Ascending aorta (tissue), 2 donors: ENCODE data around the gene CDC16. TPM values are rescaled to one million over a fixed set of nuclear protein-coding genes. Genes with fewer than 3 reads are reported as not detected.

Experiments used
- DNase-seq, 2 donors: peaks; one replicate each; pipeline ENCODE4 v3.0.0-alpha.2; 2019; ENCODE audit warnings: low spot score in 2 of 2
- H3K27ac ChIP-seq, 2 donors: fragments of 200-600 bp; sonication (generic); one replicate each; pipeline ENCODE4 v1.5.1; 2016 to 2017; ENCODE audit warnings: mild to moderate bottlenecking in 1 of 2
- H3K27me3 ChIP-seq: fragments of 200-600 bp; sonication (generic); one replicate; pipeline ENCODE4 v1.5.1; 2017
- H3K36me3 ChIP-seq, 2 donors: fragments of 200-600 bp; sonication (generic); one replicate each; pipeline ENCODE4 v1.5.1; 2016
- H3K4me1 ChIP-seq, 2 donors: fragments of 200-600 bp; sonication (generic); one replicate each; pipeline ENCODE4 v1.5.1; 2016 to 2017; ENCODE audit warnings: mild to moderate bottlenecking in 1 of 2
- H3K4me3 ChIP-seq, 2 donors: fragments of 200-600 bp; sonication (generic); one replicate each; pipeline ENCODE4 v1.5.1; 2016 to 2017; ENCODE audit warnings: mild to moderate bottlenecking in 1 of 2
- H3K9me3 ChIP-seq, 2 donors: fragments of 200-600 bp; sonication (generic); one replicate each; pipeline ENCODE4 v1.5.1; 2016
- intact Hi-C: fragments of 100-400 bp; cut with DNase I; formaldehyde crosslinking; loops from one replicate; pipeline ENCODE4 v1.15.1; 2023
- total RNA-seq: library from RNA; depleted of rRNA; stranded (reverse); fragments of >200 nt; gene quantifications from one replicate; pipeline ENCODE4 v1.1.0, GENCODE V29; 2016
- TF ChIP-seq, protein P1 (sequence below), 3 experiments: fragments of 200-600 bp in 2 of 3; fragments of 450-650 bp in 1 of 3; sonication (generic) in 2 of 3; IDR thresholded peaks; one replicate each; pipeline ENCODE4 v1.5.1; 2016 to 2019; ENCODE audit warnings: antibody characterized with exemption in 3 of 3, mild to moderate bottlenecking in 1 of 3, moderate library complexity in 1 of 3

The CDC16 gene
- total RNA-seq, 1 donor from 2014 or later = 41.1 TPM

DNA sequence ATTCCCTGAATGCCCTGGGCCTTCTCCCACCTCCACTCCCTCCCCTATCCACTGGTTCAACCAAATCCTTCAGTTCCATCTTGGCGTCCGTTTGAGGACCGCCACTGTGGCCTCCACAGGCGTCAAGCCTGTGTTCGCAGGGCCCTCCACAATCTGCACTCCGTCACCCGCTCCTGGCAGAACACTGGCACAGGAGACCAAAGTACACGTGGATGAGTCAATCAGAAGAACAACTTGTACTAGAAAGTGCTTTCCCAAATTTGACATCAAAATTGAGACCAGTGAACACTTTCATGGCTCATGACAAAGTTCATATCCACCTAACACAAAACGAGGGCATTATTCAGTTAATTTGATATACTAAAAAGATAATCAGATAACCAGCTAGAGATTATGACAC lies 6.5 kb upstream of the CDC16 start:
- no peak overlapping the region for H3K4me3 ChIP-seq
- H3K27me3 ChIP-seq = no peaks in the 10 kb centered on the region
- intact Hi-C loops = loop anchor here (5.0 kb wide), 1 partner anchor 411 kb away; no protein-coding TSS in a partner anchor
- TF ChIP-seq, protein P1, sequence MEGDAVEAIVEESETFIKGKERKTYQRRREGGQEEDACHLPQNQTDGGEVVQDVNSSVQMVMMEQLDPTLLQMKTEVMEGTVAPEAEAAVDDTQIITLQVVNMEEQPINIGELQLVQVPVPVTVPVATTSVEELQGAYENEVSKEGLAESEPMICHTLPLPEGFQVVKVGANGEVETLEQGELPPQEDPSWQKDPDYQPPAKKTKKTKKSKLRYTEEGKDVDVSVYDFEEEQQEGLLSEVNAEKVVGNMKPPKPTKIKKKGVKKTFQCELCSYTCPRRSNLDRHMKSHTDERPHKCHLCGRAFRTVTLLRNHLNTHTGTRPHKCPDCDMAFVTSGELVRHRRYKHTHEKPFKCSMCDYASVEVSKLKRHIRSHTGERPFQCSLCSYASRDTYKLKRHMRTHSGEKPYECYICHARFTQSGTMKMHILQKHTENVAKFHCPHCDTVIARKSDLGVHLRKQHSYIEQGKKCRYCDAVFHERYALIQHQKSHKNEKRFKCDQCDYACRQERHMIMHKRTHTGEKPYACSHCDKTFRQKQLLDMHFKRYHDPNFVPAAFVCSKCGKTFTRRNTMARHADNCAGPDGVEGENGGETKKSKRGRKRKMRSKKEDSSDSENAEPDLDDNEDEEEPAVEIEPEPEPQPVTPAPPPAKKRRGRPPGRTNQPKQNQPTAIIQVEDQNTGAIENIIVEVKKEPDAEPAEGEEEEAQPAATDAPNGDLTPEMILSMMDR (IDR thresholded peaks at IDR 0.05) = no peak
- no peaks in the 10 kb centered on the region for H3K9me3 ChIP-seq
- no peaks in the 10 kb centered on the region for H3K36me3 ChIP-seq
- no peak overlapping the region for H3K27ac ChIP-seq
- DNase-seq = no peak
- no peaks in the 10 kb centered on the region for H3K4me1 ChIP-seq

DNA sequence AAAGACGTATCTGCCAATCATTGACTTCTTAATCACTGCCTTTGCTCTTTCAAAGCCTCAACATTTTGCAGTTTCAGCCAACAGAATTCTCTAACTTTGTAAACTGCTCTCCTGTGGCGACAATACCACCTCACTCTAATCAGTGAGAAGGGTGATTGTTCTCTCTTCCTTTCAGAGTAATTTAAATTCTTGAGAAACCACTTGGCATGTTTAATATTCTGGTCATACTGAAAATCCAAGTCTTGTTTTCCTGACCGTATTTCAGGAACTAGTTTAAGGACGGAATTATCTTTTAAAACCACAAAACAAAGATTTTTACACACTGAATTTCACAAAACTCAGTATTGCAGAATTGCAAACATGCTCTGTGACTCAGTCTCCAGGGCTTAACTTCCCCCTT lies 5.2 kb upstream of the CDC16 start:
- intact Hi-C loops = loop anchor here (5.0 kb wide), 1 partner anchor 412 kb away; no protein-coding TSS in a partner anchor
- no peak for DNase-seq
- TF ChIP-seq, protein P1 (IDR thresholded peaks at IDR 0.05) = no peak
- Histone ChIP-seq H3K4me3 (no peak overlapping the region), H3K27me3 (no peaks in the 10 kb centered on the region), H3K36me3 (no peaks in the 10 kb centered on the region), H3K9me3 (no peaks in the 10 kb centered on the region), H3K4me1 (no peaks in the 10 kb centered on the region), H3K27ac (no peak overlapping the region)

DNA sequence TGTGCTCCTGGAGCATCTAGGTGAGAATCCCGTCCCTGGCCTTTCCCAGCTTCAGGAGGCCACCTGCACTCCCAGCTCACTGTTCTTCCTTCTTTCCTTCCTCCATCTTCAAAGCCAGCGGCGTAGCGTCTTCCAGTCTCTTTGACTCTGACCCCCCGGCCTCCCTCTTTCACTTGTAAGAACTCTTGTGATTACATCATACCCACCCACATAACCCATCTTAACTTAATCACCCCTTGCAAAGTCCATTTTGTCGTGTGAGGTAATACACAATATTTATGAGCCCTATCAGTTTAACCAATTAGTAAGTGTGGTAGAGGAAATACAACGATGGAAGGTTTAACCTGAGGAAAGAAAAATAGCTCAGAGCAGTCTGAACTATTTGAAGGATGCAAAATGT lies 4.6 kb upstream of the CDC16 start:
- intact Hi-C loops = no loop called here
- Histone ChIP-seq H3K4me1 (no peaks in the 10 kb centered on the region), H3K4me3 (no peak overlapping the region), H3K9me3 (no peaks in the 10 kb centered on the region), H3K27ac (no peak overlapping the region), H3K27me3 (no peaks in the 10 kb centered on the region), H3K36me3 (no peaks in the 10 kb centered on the region)
- TF ChIP-seq, protein P1 (IDR thresholded peaks at IDR 0.05) = no peak
- DNase-seq = no peak

DNA sequence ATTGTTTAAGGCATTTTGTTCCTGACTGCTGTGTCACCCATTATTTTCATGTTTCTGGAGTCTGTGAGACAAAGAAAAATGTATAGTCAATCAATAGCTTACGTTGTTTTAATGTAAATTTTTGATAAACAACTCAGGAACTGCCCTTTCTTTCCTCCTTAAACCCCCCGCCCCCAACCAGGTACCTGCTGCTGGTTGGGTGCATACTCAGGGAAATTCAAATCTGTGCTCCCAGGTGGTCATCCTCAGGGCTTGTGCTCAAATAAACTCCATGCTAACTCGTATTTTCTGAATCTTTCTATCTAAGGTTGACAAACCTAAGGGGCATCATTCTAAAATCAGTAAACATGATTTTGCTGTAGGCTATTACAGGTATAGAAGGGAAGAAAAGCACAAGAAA lies 4.1 kb upstream of the CDC16 start:
- no peak overlapping the region for H3K4me3 ChIP-seq
- no peaks in the 10 kb centered on the region for H3K36me3 ChIP-seq
- TF ChIP-seq, protein P1 (IDR thresholded peaks at IDR 0.05) = no peak
- intact Hi-C loops = no loop called here
- no peaks in the 10 kb centered on the region for H3K9me3 ChIP-seq
- H3K27me3 ChIP-seq = no peaks in the 10 kb centered on the region
- DNase-seq = no peak
- H3K27ac ChIP-seq = no peak overlapping the region
- peaks cover 1% of the 10 kb centered on the region in 2 donors for H3K4me1 ChIP-seq

DNA sequence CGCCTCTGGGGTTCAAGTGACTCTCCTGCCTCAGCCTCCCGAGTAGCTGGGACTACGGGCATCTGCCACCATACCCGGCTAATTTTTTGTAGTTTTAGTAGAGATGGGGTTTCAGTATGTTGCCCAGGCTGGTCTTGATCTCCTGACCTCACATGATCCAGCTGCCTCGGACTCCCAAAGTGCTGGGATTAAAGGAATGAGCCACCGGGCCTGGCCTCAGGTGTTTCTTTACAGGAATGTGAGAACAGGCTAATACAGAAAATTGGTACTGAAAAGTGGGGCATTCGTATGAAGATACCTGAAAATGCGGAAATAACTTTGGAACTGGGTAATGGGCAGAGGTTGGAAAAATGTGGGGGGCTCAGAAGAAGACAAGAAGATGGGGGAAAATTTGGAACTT lies 2.8 kb upstream of the CDC16 start:
- intact Hi-C loops = no loop called here
- Histone ChIP-seq H3K27me3 (no peaks in the 10 kb centered on the region), H3K27ac (no peak overlapping the region), H3K36me3 (peaks cover 2% of the 10 kb centered on the region in 2 donors), H3K9me3 (no peaks in the 10 kb centered on the region), H3K4me1 (peaks cover 6% of the 10 kb centered on the region in 2 donors), H3K4me3 (no peak overlapping the region)
- DNase-seq = no peak
- TF ChIP-seq, protein P1 (IDR thresholded peaks at IDR 0.05) = no peak

DNA sequence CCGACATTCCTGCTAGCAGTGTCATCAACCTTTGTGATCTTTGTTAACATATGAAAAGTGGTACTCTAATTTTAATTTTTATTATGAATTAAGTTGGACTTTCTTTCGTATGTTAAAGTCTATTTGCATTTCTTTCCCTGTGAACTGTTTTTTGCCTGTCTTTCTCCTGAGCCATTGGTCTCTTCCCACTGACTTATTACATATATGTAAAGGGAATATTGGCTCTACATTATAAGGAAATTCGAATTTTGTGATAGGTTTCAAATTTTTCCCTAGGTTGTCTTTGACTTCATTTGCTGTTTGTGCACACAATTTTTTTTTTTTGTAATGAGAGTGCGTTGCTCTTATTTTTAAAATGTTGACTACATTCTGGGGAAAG lies 442 bp upstream of the CDC16 start:
- peak overlapping the region; percentile 73 to 78 for H3K27ac ChIP-seq

More for the DNA sequence above, 442 bp upstream of the CDC16 start:
- H3K27me3 ChIP-seq = no peaks in the 10 kb centered on the region
- no peak for DNase-seq
- peaks cover 6% of the 10 kb centered on the region in 2 donors for H3K4me1 ChIP-seq
- TF ChIP-seq, protein P1 (IDR thresholded peaks at IDR 0.05) = no peak
- peaks cover 19 to 24% of the 10 kb centered on the region in 2 donors for H3K36me3 ChIP-seq
- peak overlapping the region; percentile 83 to 91 for H3K4me3 ChIP-seq
- no peaks in the 10 kb centered on the region for H3K9me3 ChIP-seq
- intact Hi-C loops = no loop called here
